Liver (tissue), 9 donors: ENCODE measurements around the gene RNF215. TPM values are rescaled to one million over a fixed set of nuclear protein-coding genes. Genes with fewer than 3 reads are reported as not detected.

Source experiments
- DNase-seq: peaks from one replicate; pipeline ENCODE4 v3.0.0-alpha.2; 2017; ENCODE audit warnings: low spot score
- H3K27ac ChIP-seq, 2 donors: one replicate each; pipeline ENCODE4 v1.7.0; 2013; ENCODE audit warnings: inconsistent platforms in 2 of 2, low read length in 2 of 2, control low read depth in 1 of 2, low read depth in 1 of 2, mild to moderate bottlenecking in 1 of 2
- H3K27me3 ChIP-seq, 4 donors: one replicate each; pipeline versions ENCODE4 v1.6.1 to v1.7.0; 2013; ENCODE audit warnings: low read length in 3 of 4, inconsistent platforms in 1 of 4, mild to moderate bottlenecking in 1 of 4, moderate library complexity in 1 of 4; ENCODE audit not compliant: control insufficient read depth in 4 of 4, insufficient read depth in 4 of 4
- H3K36me3 ChIP-seq, 4 donors: one replicate each; pipeline versions ENCODE4 v1.6.1 to v1.7.0; 2013; ENCODE audit warnings: low read length in 3 of 4, mild to moderate bottlenecking in 3 of 4, low read depth in 1 of 4, moderate library complexity in 1 of 4; ENCODE audit not compliant: control insufficient read depth in 4 of 4, insufficient read depth in 3 of 4
- H3K4me1 ChIP-seq, 4 donors: one replicate each; pipeline versions ENCODE4 v1.6.1 to v1.7.0; 2013; ENCODE audit warnings: low read length in 3 of 4, mild to moderate bottlenecking in 3 of 4, moderate library complexity in 1 of 4; ENCODE audit not compliant: control insufficient read depth in 4 of 4, insufficient read depth in 4 of 4
- H3K4me3 ChIP-seq, 3 donors: one replicate each; pipeline versions ENCODE4 v1.6.1 to v1.7.0; 2013; ENCODE audit warnings: low read length in 3 of 3, control low read depth in 1 of 3, low read depth in 1 of 3, mild to moderate bottlenecking in 1 of 3
- H3K9ac ChIP-seq, 2 donors: one replicate each; pipeline ENCODE4 v1.7.0; 2013; ENCODE audit warnings: low read length in 2 of 2, mild to moderate bottlenecking in 2 of 2, moderate library complexity in 2 of 2, control low read depth in 1 of 2, low read depth in 1 of 2
- H3K9me3 ChIP-seq, 4 donors: one replicate each; pipeline versions ENCODE4 v1.6.1 to v1.7.0; 2013; ENCODE audit warnings: low read length in 3 of 4; ENCODE audit not compliant: control insufficient read depth in 4 of 4
- EGR1 ChIP-seq, 2 donors: IDR thresholded peaks; 2 replicates each; pipeline ENCODE4 v1.6.1; 2016 to 2018; ENCODE audit warnings: antibody characterized with exemption in 2 of 2, low read depth in 2 of 2
- FOXA1 ChIP-seq: IDR thresholded peaks from 2 replicates; pipeline ENCODE4 v1.6.1; 2016; ENCODE audit warnings: antibody characterized with exemption
- FOXA2 ChIP-seq: IDR thresholded peaks from 2 replicates; pipeline ENCODE4 v1.6.1; 2016; ENCODE audit warnings: antibody characterized with exemption
- GABPA ChIP-seq, 2 donors: IDR thresholded peaks in 1 of 2; conservative IDR thresholded peaks in 1 of 2; 2 replicates each; pipeline ENCODE4 v1.6.1; 2016; ENCODE audit warnings: antibody characterized with exemption in 2 of 2, mild to moderate bottlenecking in 1 of 2, moderate library complexity in 1 of 2
- HNF4A ChIP-seq, 2 donors: conservative IDR thresholded peaks; 2 replicates each; pipeline ENCODE4 v1.6.1; 2016; ENCODE audit warnings: antibody characterized with exemption in 2 of 2, mild to moderate bottlenecking in 2 of 2
- HNF4G ChIP-seq: IDR thresholded peaks from 2 replicates; pipeline ENCODE4 v1.6.1; 2016; ENCODE audit warnings: antibody characterized with exemption
- JUND ChIP-seq, 2 donors: IDR thresholded peaks; 2 replicates each; pipeline ENCODE4 v1.6.1; 2016; ENCODE audit warnings: antibody characterized with exemption in 2 of 2
- NR2F2 ChIP-seq: IDR thresholded peaks from 2 replicates; pipeline ENCODE4 v1.6.1; 2016; ENCODE audit warnings: antibody characterized with exemption
- RXRA ChIP-seq, 2 donors: IDR thresholded peaks; 2 replicates each; pipeline ENCODE4 v1.6.1; 2017 to 2018; ENCODE audit warnings: antibody characterized with exemption in 2 of 2, mild to moderate bottlenecking in 1 of 2
- SP1 ChIP-seq: IDR thresholded peaks from 2 replicates; pipeline ENCODE4 v1.6.1; 2018; ENCODE audit warnings: antibody characterized with exemption, mild to moderate bottlenecking
- TAF1 ChIP-seq: conservative IDR thresholded peaks from 2 replicates; pipeline ENCODE4 v1.6.1; 2016; ENCODE audit warnings: antibody characterized with exemption, mild to moderate bottlenecking
- WGBS: extraction: QIAGEN DNeasy Blood & Tissue Kit; methylation state at CpG from one replicate; pipeline ENCODE4 v1.1.7; 2013; 5-methylcytosine and 5-hydroxymethylcytosine counted together
- polyA plus RNA-seq, 2 donors: library from polyadenylated mRNA; stranded (reverse) in 1 of 2; unstranded in 1 of 2; fragments of 200-250 nt in 1 of 2; fragments of >200 nt in 1 of 2; fragmentation: Nextera tagmentation in 1 of 2; extraction: Ambion mirVana in 1 of 2; gene quantifications; one replicate each; pipeline versions ENCODE4 v1.2.1 to v1.2.3, GENCODE V29; 2013 to 2015
- total RNA-seq, 2 donors: library from RNA; depleted of rRNA; stranded (reverse); fragments of >200 nt; gene quantifications; one replicate each; pipeline ENCODE4 v1.2.3, GENCODE V29; 2014
- TF ChIP-seq, protein P1 (sequence below): fragments of 150-350 bp; IDR thresholded peaks from 2 replicates; pipeline ENCODE4 v1.5.1; 2017; ENCODE audit warnings: improper control_type of control experiment, low read depth, low read length; ENCODE audit not compliant: missing input control
- TF ChIP-seq, protein P2 (sequence below): IDR thresholded peaks from 2 replicates; pipeline ENCODE4 v1.6.1; 2016; ENCODE audit warnings: antibody characterized with exemption
- TF ChIP-seq, protein P3 (sequence below): IDR thresholded peaks from 2 replicates; pipeline ENCODE4 v1.6.1; 2016; ENCODE audit warnings: antibody characterized with exemption
- TF ChIP-seq, protein P4 (sequence below): IDR thresholded peaks from 2 replicates; pipeline ENCODE4 v1.6.1; 2016; ENCODE audit warnings: antibody characterized with exemption, mild to moderate bottlenecking
- donor health status: healthy.
- donor health status: healthy.
- donor health status: healthy.
- donor health status: healthy.
- donor health status: healthy.

Gene RNF215
- total and polyA plus RNA-seq, 4 donors: 0.71 to 7.3 (median 5.8) TPM

DNA sequence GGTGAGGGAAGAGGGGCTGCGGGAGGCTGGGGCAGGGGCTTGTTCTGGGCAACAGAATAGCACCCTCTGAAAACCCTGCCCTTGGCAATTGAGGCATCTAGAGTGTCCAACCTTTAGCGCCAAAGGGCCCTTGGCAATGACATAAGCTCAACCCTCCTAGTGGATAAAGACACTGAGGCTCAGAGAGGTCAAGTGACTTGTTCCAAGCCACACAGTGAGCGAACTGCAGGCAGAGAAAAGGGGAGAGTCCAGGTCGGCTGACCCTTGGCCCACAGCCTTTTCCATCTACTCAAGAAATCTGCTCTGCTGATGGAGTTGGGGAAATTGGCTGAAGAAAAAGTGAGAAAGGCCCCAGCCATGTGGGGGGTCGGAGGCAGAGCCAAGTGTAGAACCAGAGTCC lies 12.5 kb upstream of the RNF215 start:
- 54% methylated on average over 5 of the region's 5 CpGs for WGBS
- peaks cover 7 to 75% (median 63%) of the 10 kb centered on the region in 4 donors for H3K4me1 ChIP-seq
- H3K9me3 ChIP-seq: no peaks in the 10 kb centered on the region
- no peaks in the 10 kb centered on the region for H3K27me3 ChIP-seq
- TF ChIP-seq TAF1 (no peak), JUND (IDR thresholded peaks at IDR 0.05) (no peak), HNF4G (no peak), EGR1 (IDR thresholded peaks at IDR 0.05; ENCODE audit: low read depth in 2 of 2) (no peak), RXRA (IDR thresholded peaks at IDR 0.05) (no peak), GABPA (IDR thresholded peaks at IDR 0.05 in 1 of 2, conservative IDR thresholded peaks at IDR 0.05 in 1 of 2) (no peak), HNF4A (conservative IDR thresholded peaks at IDR 0.05) (no peak), FOXA1 (no peak), NR2F2 (no peak), FOXA2 (no peak), SP1 (no peak)
- TF ChIP-seq, protein P1, sequence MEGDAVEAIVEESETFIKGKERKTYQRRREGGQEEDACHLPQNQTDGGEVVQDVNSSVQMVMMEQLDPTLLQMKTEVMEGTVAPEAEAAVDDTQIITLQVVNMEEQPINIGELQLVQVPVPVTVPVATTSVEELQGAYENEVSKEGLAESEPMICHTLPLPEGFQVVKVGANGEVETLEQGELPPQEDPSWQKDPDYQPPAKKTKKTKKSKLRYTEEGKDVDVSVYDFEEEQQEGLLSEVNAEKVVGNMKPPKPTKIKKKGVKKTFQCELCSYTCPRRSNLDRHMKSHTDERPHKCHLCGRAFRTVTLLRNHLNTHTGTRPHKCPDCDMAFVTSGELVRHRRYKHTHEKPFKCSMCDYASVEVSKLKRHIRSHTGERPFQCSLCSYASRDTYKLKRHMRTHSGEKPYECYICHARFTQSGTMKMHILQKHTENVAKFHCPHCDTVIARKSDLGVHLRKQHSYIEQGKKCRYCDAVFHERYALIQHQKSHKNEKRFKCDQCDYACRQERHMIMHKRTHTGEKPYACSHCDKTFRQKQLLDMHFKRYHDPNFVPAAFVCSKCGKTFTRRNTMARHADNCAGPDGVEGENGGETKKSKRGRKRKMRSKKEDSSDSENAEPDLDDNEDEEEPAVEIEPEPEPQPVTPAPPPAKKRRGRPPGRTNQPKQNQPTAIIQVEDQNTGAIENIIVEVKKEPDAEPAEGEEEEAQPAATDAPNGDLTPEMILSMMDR: no peak
- TF ChIP-seq, protein P2, sequence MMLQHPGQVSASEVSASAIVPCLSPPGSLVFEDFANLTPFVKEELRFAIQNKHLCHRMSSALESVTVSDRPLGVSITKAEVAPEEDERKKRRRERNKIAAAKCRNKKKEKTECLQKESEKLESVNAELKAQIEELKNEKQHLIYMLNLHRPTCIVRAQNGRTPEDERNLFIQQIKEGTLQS: no peak
- TF ChIP-seq, protein P3, sequence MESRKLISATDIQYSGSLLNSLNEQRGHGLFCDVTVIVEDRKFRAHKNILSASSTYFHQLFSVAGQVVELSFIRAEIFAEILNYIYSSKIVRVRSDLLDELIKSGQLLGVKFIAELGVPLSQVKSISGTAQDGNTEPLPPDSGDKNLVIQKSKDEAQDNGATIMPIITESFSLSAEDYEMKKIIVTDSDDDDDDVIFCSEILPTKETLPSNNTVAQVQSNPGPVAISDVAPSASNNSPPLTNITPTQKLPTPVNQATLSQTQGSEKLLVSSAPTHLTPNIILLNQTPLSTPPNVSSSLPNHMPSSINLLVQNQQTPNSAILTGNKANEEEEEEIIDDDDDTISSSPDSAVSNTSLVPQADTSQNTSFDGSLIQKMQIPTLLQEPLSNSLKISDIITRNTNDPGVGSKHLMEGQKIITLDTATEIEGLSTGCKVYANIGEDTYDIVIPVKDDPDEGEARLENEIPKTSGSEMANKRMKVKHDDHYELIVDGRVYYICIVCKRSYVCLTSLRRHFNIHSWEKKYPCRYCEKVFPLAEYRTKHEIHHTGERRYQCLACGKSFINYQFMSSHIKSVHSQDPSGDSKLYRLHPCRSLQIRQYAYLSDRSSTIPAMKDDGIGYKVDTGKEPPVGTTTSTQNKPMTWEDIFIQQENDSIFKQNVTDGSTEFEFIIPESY: no peak
- TF ChIP-seq, protein P4, sequence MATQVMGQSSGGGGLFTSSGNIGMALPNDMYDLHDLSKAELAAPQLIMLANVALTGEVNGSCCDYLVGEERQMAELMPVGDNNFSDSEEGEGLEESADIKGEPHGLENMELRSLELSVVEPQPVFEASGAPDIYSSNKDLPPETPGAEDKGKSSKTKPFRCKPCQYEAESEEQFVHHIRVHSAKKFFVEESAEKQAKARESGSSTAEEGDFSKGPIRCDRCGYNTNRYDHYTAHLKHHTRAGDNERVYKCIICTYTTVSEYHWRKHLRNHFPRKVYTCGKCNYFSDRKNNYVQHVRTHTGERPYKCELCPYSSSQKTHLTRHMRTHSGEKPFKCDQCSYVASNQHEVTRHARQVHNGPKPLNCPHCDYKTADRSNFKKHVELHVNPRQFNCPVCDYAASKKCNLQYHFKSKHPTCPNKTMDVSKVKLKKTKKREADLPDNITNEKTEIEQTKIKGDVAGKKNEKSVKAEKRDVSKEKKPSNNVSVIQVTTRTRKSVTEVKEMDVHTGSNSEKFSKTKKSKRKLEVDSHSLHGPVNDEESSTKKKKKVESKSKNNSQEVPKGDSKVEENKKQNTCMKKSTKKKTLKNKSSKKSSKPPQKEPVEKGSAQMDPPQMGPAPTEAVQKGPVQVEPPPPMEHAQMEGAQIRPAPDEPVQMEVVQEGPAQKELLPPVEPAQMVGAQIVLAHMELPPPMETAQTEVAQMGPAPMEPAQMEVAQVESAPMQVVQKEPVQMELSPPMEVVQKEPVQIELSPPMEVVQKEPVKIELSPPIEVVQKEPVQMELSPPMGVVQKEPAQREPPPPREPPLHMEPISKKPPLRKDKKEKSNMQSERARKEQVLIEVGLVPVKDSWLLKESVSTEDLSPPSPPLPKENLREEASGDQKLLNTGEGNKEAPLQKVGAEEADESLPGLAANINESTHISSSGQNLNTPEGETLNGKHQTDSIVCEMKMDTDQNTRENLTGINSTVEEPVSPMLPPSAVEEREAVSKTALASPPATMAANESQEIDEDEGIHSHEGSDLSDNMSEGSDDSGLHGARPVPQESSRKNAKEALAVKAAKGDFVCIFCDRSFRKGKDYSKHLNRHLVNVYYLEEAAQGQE: no peak
- DNase-seq: no peak
- peak overlapping the region; percentile 3 to 85 for H3K27ac ChIP-seq
- H3K9ac ChIP-seq: no peak overlapping the region
- peak overlapping the region in 1 of 3 donors; percentile 33 for H3K4me3 ChIP-seq
- peaks cover 0 to 5% (median 1%) of the 10 kb centered on the region in 4 donors for H3K36me3 ChIP-seq
